GM19463 (cell line): ENCODE results near the gene TBCE.
"Not testable (repeated sequence)": the region's sequence is repeated elsewhere in the genome, so short reads cannot be mapped to it uniquely, and the experiment has no call there.

Source experiments
- ATAC-seq: cut with Tn5 transposase; IDR thresholded peaks from one replicate; pipeline ENCODE4 v1.9.1; 2021; ENCODE audit warnings: mild to moderate bottlenecking, moderate library complexity; ENCODE audit not compliant: unreplicated experiment

TBCE gene

GRCh38 chr1:235351898-235352297, 15.3 kb upstream of the TBCE start:
- no peak for ATAC-seq

GRCh38 chr1:235357485-235358373, 9.5 kb upstream of the TBCE start:
- ATAC-seq, result no peak

GRCh38 chr1:235358899-235359298, 8.3 kb upstream of the TBCE start:
- no peak for ATAC-seq

- ATAC-seq, result not testable (repeated sequence)
Measured at GRCh38 chr1:235364189-235364588, 3.0 kb upstream of the TBCE start.

- ATAC-seq, result no peak
Measured at GRCh38 chr1:235366286-235366685, 941 bp upstream of the TBCE start.

GRCh38 chr1:235368428-235368827, 1.2 kb downstream of the TBCE start:
- ATAC-seq, result no peak

- ATAC-seq, result no peak
Measured at GRCh38 chr1:235369802-235370201, 2.6 kb downstream of the TBCE start.

- ATAC-seq, result no peak
Measured at GRCh38 chr1:235375919-235376605, 8.8 kb downstream of the TBCE start.

- not testable (repeated sequence) for ATAC-seq
Measured at GRCh38 chr1:235378134-235378735, 11.0 kb downstream of the TBCE start.

- not testable (repeated sequence) for ATAC-seq
Measured at GRCh38 chr1:235381955-235382739, 14.9 kb downstream of the TBCE start.

GRCh38 chr1:235385633-235386032, 18.4 kb downstream of the TBCE start:
- not testable (repeated sequence) for ATAC-seq

- ATAC-seq, result no peak
Measured at GRCh38 chr1:235391874-235392273, 24.6 kb downstream of the TBCE start.

- ATAC-seq, result no peak
Measured at GRCh38 chr1:235397733-235398132, 30.5 kb downstream of the TBCE start.

- ATAC-seq, result no peak
Measured at GRCh38 chr1:235399661-235400060, 32.4 kb downstream of the TBCE start.

- ATAC-seq, result no peak
Measured at GRCh38 chr1:235401251-235401650, 34.0 kb downstream of the TBCE start.

- ATAC-seq, result no peak
Measured at GRCh38 chr1:235402457-235403200, 35.4 kb downstream of the TBCE start.

- no peak for ATAC-seq
Measured at GRCh38 chr1:235403593-235403992, 36.4 kb downstream of the TBCE start.

GRCh38 chr1:235404190-235404589, 37.0 kb downstream of the TBCE start:
- no peak for ATAC-seq

GRCh38 chr1:235407419-235407818, 40.2 kb downstream of the TBCE start:
- ATAC-seq, result no peak

- no peak for ATAC-seq
Measured at GRCh38 chr1:235408503-235408960, 41.3 kb downstream of the TBCE start.
